ENCODE measurements around the gene ABO.

- TF ChIP-seq EZH2phosphoT487 (conservative IDR thresholded peaks at IDR 0.05; ENCODE audit: low read length) (no peak), CTCF (IDR thresholded peaks at IDR 0.05; ENCODE audit: insufficient read depth, low read length, poor library complexity, severe bottlenecking) (no peak)
Measured at GRCh38 chr9:133274236-133275104, 531 bp downstream of the ABO start.
